GM12872 (cell line): ENCODE results near the gene NHS.

Experiments
- CTCF ChIP-seq: IDR thresholded peaks from 3 replicates; pipeline ENCODE4 v1.5.1; 2011; ENCODE audit warnings: low read depth, mild to moderate bottlenecking, low read length, moderate library complexity; ENCODE audit not compliant: insufficient read depth

The NHS gene

GRCh38 chrX:17703201-17703600 is 328.2 kb downstream of the NHS start:
- TF ChIP-seq CTCF = no peak

- no peak for TF ChIP-seq CTCF
Measured at GRCh38 chrX:17705211-17705610, 330.2 kb downstream of the NHS start.

GRCh38 chrX:17706676-17707075 is 331.7 kb downstream of the NHS start:
- TF ChIP-seq CTCF = no peak

GRCh38 chrX:17707731-17708130 is 332.7 kb downstream of the NHS start:
- TF ChIP-seq CTCF = no peak

- no peak for TF ChIP-seq CTCF
Measured at GRCh38 chrX:17710871-17711301, 335.9 kb downstream of the NHS start.

GRCh38 chrX:17713288-17713687 is 338.3 kb downstream of the NHS start:
- TF ChIP-seq CTCF = no peak

GRCh38 chrX:17718649-17719165 is 343.7 kb downstream of the NHS start:
- no peak for TF ChIP-seq CTCF
